Uterus (tissue), 2 donors: ENCODE results near the gene SREBF1.

Experiments
- CTCF ChIP-seq, 4 experiments: fragments of 200-600 bp in 2 of 4; fragments of 450-650 bp in 2 of 4; sonication (generic) in 2 of 4; IDR thresholded peaks; one replicate each; pipeline ENCODE4 v1.5.1; 2016 to 2019; ENCODE audit warnings: antibody characterized with exemption in 4 of 4, mild to moderate bottlenecking in 2 of 4, moderate library complexity in 1 of 4
- POLR2A ChIP-seq, 2 donors: fragments of 450-650 bp; IDR thresholded peaks; one replicate each; pipeline ENCODE4 v1.6.1; 2016; ENCODE audit warnings: antibody characterized with exemption in 2 of 2, mild to moderate bottlenecking in 1 of 2, moderate library complexity in 1 of 2

- TF ChIP-seq POLR2A (IDR thresholded peaks at IDR 0.05) (no peak), CTCF (IDR thresholded peaks at IDR 0.05) (no peak)
Observed at GRCh38 chr17:17811381-17812210, 25.2 kb downstream of the SREBF1 start.
